Measurements from ENCODE around the gene POGK. TPM values are rescaled to one million over a fixed set of nuclear protein-coding genes. Genes with fewer than 3 reads are reported as not detected.

POGK gene
- total and polyA plus RNA-seq, 9 of the 15 experiments (the other 6 are each of a cell fraction or from before 2014, with no cell fraction given): 6.1 to 44.5 (median 24.3) TPM

DNA sequence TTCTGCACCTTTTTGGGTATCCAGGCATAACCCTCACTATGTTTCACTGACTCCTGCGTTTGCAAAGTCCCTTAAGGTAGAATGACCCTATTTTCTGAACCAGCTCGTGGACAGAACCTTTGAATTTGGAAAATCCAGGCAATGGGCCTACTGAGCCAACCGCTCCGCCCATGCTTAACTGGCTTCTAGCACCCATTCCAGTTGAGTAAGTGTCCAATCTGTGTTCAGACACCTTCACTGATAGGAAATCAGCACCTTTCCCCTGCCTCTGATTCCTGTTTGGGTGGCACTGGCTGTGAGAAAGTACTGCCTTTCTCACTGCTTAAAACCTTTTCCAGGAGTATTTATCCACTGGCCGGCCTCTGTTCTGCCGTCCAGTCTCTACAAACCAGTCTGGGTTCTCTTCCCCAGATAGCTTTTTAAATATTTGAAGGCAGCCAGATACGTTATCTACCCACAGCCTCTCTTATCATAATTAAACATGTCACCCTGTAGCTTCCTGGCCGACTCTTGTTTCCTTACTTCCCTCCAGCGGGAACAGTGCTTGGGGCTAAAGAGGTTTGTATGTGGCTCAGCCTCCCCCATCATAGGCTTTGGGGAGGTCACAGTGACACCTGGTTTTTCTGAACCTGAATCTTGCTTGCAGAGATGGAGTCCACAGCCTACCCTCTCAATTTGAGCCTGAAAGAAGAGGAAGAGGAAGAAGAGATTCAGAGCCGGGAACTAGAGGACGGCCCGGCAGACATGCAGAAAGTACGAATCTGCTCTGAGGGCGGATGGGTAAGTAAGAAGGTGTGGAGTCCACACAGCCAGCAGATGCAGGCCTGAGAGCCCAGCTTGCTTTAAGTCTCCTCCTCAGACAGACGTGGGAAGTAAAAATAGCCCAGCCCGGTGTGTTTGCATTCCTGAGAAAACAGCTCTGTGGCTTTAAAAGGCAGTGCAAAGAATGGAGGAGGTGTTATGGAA, 1.3 kb downstream of the POGK start (continued):
- TF ChIP-seq NUFIP1 (IDR thresholded peaks at IDR 0.05; ENCODE audit: partially characterized antibody) (no peak), ZNF445 (CRISPR knock-in tag; IDR thresholded peaks at IDR 0.05; ENCODE audit: low read depth) (no peak), SIN3B (IDR thresholded peaks at IDR 0.05; ENCODE audit: low read depth) (no peak), NR3C1 (CRISPR knock-in tag; IDR thresholded peaks at IDR 0.05) (no peak), E2F8 (IDR thresholded peaks at IDR 0.05; ENCODE audit: low read depth, partially characterized antibody) (no peak), HNRNPK (IDR thresholded peaks at IDR 0.05; ENCODE audit: low read depth, low read length, poor library complexity, severe bottlenecking) (no peak), LCOR (CRISPR knock-in tag; IDR thresholded peaks at IDR 0.05) (no peak), DMBX1 (CRISPR knock-in tag; IDR thresholded peaks at IDR 0.05; ENCODE audit: borderline replicate concordance) (0 out of 2 replicates have a peak, but pooled peaks have one; percentile 22), BRD4 (IDR thresholded peaks at IDR 0.05) (no peak)
- TF ChIP-seq, protein P1, sequence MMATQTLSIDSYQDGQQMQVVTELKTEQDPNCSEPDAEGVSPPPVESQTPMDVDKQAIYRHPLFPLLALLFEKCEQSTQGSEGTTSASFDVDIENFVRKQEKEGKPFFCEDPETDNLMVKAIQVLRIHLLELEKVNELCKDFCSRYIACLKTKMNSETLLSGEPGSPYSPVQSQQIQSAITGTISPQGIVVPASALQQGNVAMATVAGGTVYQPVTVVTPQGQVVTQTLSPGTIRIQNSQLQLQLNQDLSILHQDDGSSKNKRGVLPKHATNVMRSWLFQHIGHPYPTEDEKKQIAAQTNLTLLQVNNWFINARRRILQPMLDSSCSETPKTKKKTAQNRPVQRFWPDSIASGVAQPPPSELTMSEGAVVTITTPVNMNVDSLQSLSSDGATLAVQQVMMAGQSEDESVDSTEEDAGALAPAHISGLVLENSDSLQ (IDR thresholded peaks at IDR 0.05): peak; percentile 17; the same call in 1 of the 2 replicates
